ENCODE results near the gene LRRC8E.

Gene LRRC8E

DNA sequence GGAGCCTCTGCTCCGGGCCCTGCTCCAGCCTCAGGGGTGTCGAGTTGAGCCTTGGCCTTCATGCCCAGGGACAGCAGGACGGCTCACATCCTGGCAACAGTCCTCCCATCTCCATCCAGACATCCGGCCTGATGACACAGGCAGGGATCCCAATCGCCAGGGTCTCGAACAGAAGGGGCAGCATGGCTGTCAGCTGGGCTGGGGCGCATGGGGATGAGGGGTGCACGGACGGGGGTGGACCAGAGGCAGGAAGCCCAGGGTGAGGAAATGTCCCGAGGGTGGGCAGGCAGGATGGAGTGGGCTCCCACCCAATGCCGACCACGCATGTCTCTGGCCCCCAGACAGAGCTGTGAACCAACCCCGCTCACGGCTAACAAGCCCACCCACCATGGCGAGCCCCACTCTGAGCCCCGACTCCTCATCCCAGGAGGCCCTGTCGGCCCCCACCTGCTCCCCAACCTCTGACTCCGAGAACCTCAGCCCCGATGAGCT, 42.1 kb upstream of the LRRC8E start:
- Histone ChIP-seq H3K9me3 (ENCODE audit: control insufficient read depth in 5 of 5, low read length in 5 of 5) (no peaks in the 10 kb centered on the region), H3K4me3 (ENCODE audit: low read depth in 1 of 5, low read length in 5 of 5) (no peak overlapping the region), H3K27ac (ENCODE audit: low read depth, low read length) (no peak overlapping the region), H3K36me3 (ENCODE audit: control insufficient read depth in 5 of 5, insufficient read depth in 5 of 5, low read length in 5 of 5) (peaks cover 0 to 17% (median 6%) of the 10 kb centered on the region in 5 donors), H3K9ac (ENCODE audit: low read length in 5 of 5) (no peak overlapping the region), H3K4me1 (ENCODE audit: control insufficient read depth in 5 of 5, insufficient read depth in 5 of 5, low read length in 5 of 5) (peaks cover 0 to 3% (median 0%) of the 10 kb centered on the region in 5 donors), H3K27me3 (ENCODE audit: control insufficient read depth in 5 of 5, insufficient read depth in 4 of 5, low read length in 5 of 5) (no peaks in the 10 kb centered on the region)

GRCh38 chr19:7847664-7848063, 40.6 kb upstream of the LRRC8E start:
- no peaks in the 10 kb centered on the region for H3K27me3 ChIP-seq (ENCODE audit: control insufficient read depth in 5 of 5, insufficient read depth in 4 of 5, low read length in 5 of 5)

DNA sequence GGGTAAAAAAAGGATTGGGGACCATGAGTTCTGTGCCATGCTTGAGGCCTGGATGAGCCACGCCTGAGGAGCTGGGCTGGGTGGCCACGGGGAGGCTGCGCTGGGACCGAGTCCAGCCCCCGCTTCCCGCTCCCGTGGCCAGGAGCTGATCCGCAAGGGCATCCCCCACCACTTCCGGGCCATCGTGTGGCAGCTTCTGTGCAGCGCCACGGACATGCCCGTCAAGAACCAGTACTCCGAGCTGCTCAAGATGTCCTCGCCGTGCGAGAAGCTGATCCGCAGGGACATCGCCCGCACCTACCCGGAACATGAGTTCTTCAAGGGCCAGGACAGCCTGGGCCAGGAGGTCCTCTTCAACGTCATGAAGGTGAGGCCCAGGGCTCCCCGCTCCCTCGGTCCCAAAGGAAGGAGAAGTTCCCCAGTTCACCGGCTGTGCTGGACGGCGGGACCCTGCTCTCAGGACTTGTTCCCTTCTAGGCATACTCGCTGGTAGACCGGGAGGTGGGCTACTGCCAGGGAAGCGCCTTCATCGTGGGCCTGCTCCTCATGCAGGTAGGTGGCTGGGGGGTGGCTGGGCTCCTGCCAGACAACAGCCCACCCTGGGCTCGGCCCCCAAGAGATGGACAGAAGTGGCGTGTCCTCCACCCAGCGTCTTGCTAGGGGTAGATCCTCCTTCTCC, 39.4 kb upstream of the LRRC8E start:
- Histone ChIP-seq H3K9me3 (ENCODE audit: control insufficient read depth in 5 of 5, low read length in 5 of 5) (no peaks in the 10 kb centered on the region), H3K4me3 (ENCODE audit: low read depth in 1 of 5, low read length in 5 of 5) (no peak overlapping the region), H3K4me1 (ENCODE audit: control insufficient read depth in 5 of 5, insufficient read depth in 5 of 5, low read length in 5 of 5) (peaks cover 0 to 5% (median 2%) of the 10 kb centered on the region in 5 donors), H3K36me3 (ENCODE audit: control insufficient read depth in 5 of 5, insufficient read depth in 5 of 5, low read length in 5 of 5) (peaks cover 0 to 17% (median 6%) of the 10 kb centered on the region in 5 donors), H3K27me3 (ENCODE audit: control insufficient read depth in 5 of 5, insufficient read depth in 4 of 5, low read length in 5 of 5) (no peaks in the 10 kb centered on the region), H3K27ac (ENCODE audit: low read depth, low read length) (no peak overlapping the region), H3K9ac (ENCODE audit: low read length in 5 of 5) (no peak overlapping the region)

More at GRCh38 chr19:7847664-7848063, 40.6 kb upstream of the LRRC8E start:
- no peaks in the 10 kb centered on the region for H3K4me1 ChIP-seq (ENCODE audit: control insufficient read depth in 5 of 5, insufficient read depth in 5 of 5, low read length in 5 of 5)
- no peak overlapping the region for H3K27ac ChIP-seq (ENCODE audit: low read depth, low read length)
- no peaks in the 10 kb centered on the region for H3K9me3 ChIP-seq (ENCODE audit: control insufficient read depth in 5 of 5, low read length in 5 of 5)
- no peak overlapping the region for H3K4me3 ChIP-seq (ENCODE audit: low read depth in 1 of 5, low read length in 5 of 5)
- no peak overlapping the region for H3K9ac ChIP-seq (ENCODE audit: low read length in 5 of 5)
- peaks cover 0 to 17% (median 6%) of the 10 kb centered on the region in 5 donors for H3K36me3 ChIP-seq (ENCODE audit: control insufficient read depth in 5 of 5, insufficient read depth in 5 of 5, low read length in 5 of 5)

DNA sequence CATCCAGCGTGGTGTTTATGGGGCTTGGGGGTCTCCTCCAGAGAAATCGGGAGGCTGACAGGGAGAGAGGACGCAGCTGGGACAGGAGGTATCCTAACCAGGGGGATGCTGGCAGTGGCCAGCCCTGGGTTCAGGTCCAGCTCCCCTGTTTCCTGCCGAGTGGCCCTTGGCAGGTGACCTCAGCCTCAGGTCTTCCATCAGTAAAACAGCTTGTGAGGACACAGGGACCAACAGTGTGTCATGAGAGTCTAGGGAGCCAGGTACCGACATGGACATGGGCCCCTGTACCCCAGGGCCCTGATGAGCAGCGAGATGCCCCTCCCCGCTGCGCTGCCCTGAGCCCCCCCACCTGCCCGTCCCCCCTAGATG, 38.7 kb upstream of the LRRC8E start:
- Histone ChIP-seq H3K27me3 (ENCODE audit: control insufficient read depth in 5 of 5, insufficient read depth in 4 of 5, low read length in 5 of 5) (no peaks in the 10 kb centered on the region), H3K27ac (ENCODE audit: low read depth, low read length) (no peak overlapping the region), H3K36me3 (ENCODE audit: control insufficient read depth in 5 of 5, insufficient read depth in 5 of 5, low read length in 5 of 5) (peaks cover 0 to 17% (median 6%) of the 10 kb centered on the region in 5 donors), H3K4me1 (ENCODE audit: control insufficient read depth in 5 of 5, insufficient read depth in 5 of 5, low read length in 5 of 5) (peaks cover 0 to 5% (median 2%) of the 10 kb centered on the region in 5 donors), H3K9ac (ENCODE audit: low read length in 5 of 5) (no peak overlapping the region), H3K4me3 (ENCODE audit: low read depth in 1 of 5, low read length in 5 of 5) (no peak overlapping the region), H3K9me3 (ENCODE audit: control insufficient read depth in 5 of 5, low read length in 5 of 5) (no peaks in the 10 kb centered on the region)

DNA sequence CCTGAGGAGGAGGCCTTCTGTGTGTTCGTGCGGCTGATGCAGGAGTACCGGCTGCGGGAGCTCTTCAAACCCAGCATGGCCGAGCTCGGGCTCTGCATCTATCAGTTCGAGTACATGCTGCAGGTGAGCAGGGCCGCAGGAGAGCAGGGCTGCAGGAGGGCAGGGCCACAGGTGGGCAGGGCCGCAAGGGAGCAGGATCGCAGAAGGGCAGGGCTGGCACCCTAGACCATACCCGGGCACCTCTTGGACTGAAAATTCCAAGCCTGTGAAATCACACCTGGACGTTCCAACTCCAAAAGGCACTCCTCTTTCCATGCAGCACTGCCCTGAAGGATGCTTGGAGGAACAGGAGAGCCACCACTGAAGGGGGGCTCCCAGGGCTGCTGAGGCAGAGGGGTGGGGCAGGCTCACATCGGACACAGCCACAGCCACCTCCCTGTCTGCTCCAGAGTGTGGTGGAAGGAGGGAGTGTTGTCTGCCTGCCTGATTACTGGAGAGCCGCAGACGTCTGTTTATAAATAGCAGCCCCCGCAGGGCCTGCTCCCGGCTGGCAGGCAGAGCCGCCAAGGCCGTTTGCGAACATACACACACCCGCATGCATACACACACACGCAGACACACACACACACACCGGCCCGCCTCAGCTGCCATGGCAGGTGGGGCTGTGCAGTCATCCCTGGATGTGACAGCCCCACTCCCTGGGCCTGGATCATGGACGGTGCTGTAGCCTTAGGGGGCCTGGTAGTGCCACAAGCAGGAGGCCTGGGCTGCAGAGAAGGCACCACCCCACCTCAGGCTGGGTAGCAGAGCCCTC, 38.1 kb upstream of the LRRC8E start:
- H3K9me3 ChIP-seq (ENCODE audit: control insufficient read depth in 5 of 5, low read length in 5 of 5) = no peaks in the 10 kb centered on the region
- H3K27ac ChIP-seq (ENCODE audit: low read depth, low read length) = no peak overlapping the region
- H3K27me3 ChIP-seq (ENCODE audit: control insufficient read depth in 5 of 5, insufficient read depth in 4 of 5, low read length in 5 of 5) = no peaks in the 10 kb centered on the region
- peaks cover 0 to 17% (median 6%) of the 10 kb centered on the region in 5 donors for H3K36me3 ChIP-seq (ENCODE audit: control insufficient read depth in 5 of 5, insufficient read depth in 5 of 5, low read length in 5 of 5)
- H3K4me1 ChIP-seq (ENCODE audit: control insufficient read depth in 5 of 5, insufficient read depth in 5 of 5, low read length in 5 of 5) = peaks cover 0 to 5% (median 2%) of the 10 kb centered on the region in 5 donors
- no peak overlapping the region for H3K4me3 ChIP-seq (ENCODE audit: low read depth in 1 of 5, low read length in 5 of 5)
- no peak overlapping the region for H3K9ac ChIP-seq (ENCODE audit: low read length in 5 of 5)

DNA sequence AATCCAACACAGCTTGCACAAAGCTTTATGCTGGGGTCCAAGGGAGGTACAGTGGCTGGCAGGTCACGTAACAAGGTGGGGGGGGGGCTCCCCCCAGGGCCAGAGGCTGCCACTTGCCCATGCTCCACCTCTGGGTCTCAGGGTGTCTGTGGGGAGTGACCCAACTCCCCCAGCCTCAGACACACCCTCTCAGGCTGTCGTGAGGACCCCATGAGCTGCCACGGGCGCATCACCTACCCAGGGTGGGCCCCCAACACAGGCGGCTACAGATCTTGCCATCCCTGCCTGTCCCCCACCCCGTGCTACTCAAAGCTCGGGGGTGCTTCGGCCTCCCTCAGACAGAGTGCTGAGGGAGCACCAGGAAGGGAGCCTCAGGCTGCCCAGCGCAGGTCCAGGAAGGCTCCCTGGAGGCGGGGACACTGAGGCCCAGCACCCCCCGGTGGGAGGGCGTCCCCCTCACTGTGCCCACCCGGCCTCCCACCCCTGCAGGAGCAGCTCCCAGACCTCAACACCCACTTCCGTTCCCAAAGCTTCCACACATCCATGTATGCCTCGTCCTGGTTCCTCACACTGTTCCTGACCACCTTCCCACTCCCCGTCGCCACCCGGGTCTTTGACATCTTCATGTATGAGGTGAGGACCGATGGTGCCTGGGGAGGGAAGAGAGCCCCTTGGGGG, 37.2 kb upstream of the LRRC8E start:
- no peaks in the 10 kb centered on the region for H3K9me3 ChIP-seq (ENCODE audit: control insufficient read depth in 5 of 5, low read length in 5 of 5)
- H3K27ac ChIP-seq (ENCODE audit: low read depth, low read length) = no peak overlapping the region
- H3K9ac ChIP-seq (ENCODE audit: low read length in 5 of 5) = no peak overlapping the region
- H3K4me1 ChIP-seq (ENCODE audit: control insufficient read depth in 5 of 5, insufficient read depth in 5 of 5, low read length in 5 of 5) = peaks cover 0 to 5% (median 2%) of the 10 kb centered on the region in 5 donors
- H3K27me3 ChIP-seq (ENCODE audit: control insufficient read depth in 5 of 5, insufficient read depth in 4 of 5, low read length in 5 of 5) = no peaks in the 10 kb centered on the region
- H3K36me3 ChIP-seq (ENCODE audit: control insufficient read depth in 5 of 5, insufficient read depth in 5 of 5, low read length in 5 of 5) = peaks cover 0 to 20% (median 6%) of the 10 kb centered on the region in 5 donors
- H3K4me3 ChIP-seq (ENCODE audit: low read depth in 1 of 5, low read length in 5 of 5) = no peak overlapping the region

- H3K4me3 ChIP-seq (ENCODE audit: low read depth in 1 of 5, low read length in 5 of 5) = no peak overlapping the region
- peaks cover 0 to 5% (median 2%) of the 10 kb centered on the region in 5 donors for H3K4me1 ChIP-seq (ENCODE audit: control insufficient read depth in 5 of 5, insufficient read depth in 5 of 5, low read length in 5 of 5)
- no peak overlapping the region for H3K9ac ChIP-seq (ENCODE audit: low read length in 5 of 5)
- no peaks in the 10 kb centered on the region for H3K9me3 ChIP-seq (ENCODE audit: control insufficient read depth in 5 of 5, low read length in 5 of 5)
- H3K27ac ChIP-seq (ENCODE audit: low read depth, low read length) = no peak overlapping the region
- H3K27me3 ChIP-seq (ENCODE audit: control insufficient read depth in 5 of 5, insufficient read depth in 4 of 5, low read length in 5 of 5) = no peaks in the 10 kb centered on the region
- peaks cover 0 to 20% (median 6%) of the 10 kb centered on the region in 5 donors for H3K36me3 ChIP-seq (ENCODE audit: control insufficient read depth in 5 of 5, insufficient read depth in 5 of 5, low read length in 5 of 5)
These were observed 36.4 kb upstream of the LRRC8E start for GRCh38 chr19:7851623-7852500.

GRCh38 chr19:7852851-7853769, 35.2 kb upstream of the LRRC8E start:
- H3K9ac ChIP-seq (ENCODE audit: low read length in 5 of 5) = no peak overlapping the region
- H3K4me3 ChIP-seq (ENCODE audit: low read depth in 1 of 5, low read length in 5 of 5) = no peak overlapping the region
- peaks cover 0 to 5% (median 2%) of the 10 kb centered on the region in 5 donors for H3K4me1 ChIP-seq (ENCODE audit: control insufficient read depth in 5 of 5, insufficient read depth in 5 of 5, low read length in 5 of 5)
- H3K9me3 ChIP-seq (ENCODE audit: control insufficient read depth in 5 of 5, low read length in 5 of 5) = no peaks in the 10 kb centered on the region
- H3K27ac ChIP-seq (ENCODE audit: low read depth, low read length) = no peak overlapping the region
- no peaks in the 10 kb centered on the region for H3K27me3 ChIP-seq (ENCODE audit: control insufficient read depth in 5 of 5, insufficient read depth in 4 of 5, low read length in 5 of 5)
- peaks cover 0 to 20% (median 6%) of the 10 kb centered on the region in 5 donors for H3K36me3 ChIP-seq (ENCODE audit: control insufficient read depth in 5 of 5, insufficient read depth in 5 of 5, low read length in 5 of 5)
